Stimulated activated CD4-positive, alpha-beta T cell treated with anti-CD3 and anti-CD28 coated beads, Interleukin-12 subunit alpha, Interleukin-12 subunit beta, amount 100 ng/mL, for 48 hours (primary cell): ENCODE data around the gene RPL18.
"Not testable (repeated sequence)": the region's sequence is repeated elsewhere in the genome, so short reads cannot be mapped to it uniquely, and the experiment has no call there.

Source experiments
- DNase-seq, 3 donors: peaks; one replicate each; pipeline ENCODE4 v3.0.0-alpha.2; 2020; ENCODE audit warnings: low read depth in 2 of 3, low spot score in 1 of 3

Gene RPL18

GRCh38 chr19:48618916-48619691 is at the start of gene RPL18, which contains the start of gene SPHK2:
RPL18 (minus strand) TSS chr19:48619178; CDS start chr19:48619143, 35 bp downstream.
SPHK2 (plus strand) TSS chr19:48619506; CDS start chr19:48620515, 1,009 bp downstream.
- DNase-seq, result peak; percentile 89 to 94 (median 92)

GRCh38 chr19:48668761-48669160 is 49.8 kb upstream of the RPL18 start:
- DNase-seq, result no peak

DNA sequence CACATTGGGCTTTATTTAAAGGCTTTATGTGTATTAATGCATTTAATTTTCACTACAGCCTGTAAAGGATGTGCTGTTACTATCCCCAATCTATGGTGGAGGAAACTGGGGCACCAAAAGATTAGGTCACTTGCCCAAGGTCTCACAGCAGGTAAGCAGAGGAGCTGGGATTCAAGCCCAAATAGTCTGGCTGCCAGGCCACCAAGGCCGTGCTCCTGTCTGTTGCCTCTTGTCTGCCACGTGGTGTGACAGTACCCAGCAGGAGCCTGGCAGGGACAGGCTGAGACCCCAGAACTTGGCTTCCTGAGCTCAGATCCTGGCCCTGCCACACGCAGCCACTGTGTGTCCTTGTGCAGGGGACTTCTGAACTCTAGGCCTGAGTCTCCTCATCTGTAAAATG is 49.4 kb upstream of the RPL18 start:
- DNase-seq, result no peak

DNA sequence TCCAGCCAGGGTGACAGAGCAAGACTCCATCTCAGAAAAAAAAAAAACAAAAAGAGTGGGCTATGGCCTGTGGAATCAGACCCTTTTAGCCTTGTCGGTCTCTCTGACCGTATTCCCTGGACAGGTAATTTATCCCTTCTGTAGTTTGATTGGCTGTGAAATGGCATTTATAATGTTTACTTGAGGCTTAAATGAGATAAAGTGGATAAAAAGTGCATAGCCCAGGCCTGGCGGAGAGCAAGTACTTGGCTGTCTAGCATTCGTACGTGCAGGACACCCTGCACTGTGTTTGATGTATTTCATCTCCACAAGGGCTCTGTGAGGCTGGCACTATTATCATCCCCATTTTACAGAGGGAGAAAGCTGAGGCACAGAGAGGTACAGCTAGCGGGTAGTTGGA is 46.8 kb upstream of the RPL18 start:
- no peak for DNase-seq

DNA sequence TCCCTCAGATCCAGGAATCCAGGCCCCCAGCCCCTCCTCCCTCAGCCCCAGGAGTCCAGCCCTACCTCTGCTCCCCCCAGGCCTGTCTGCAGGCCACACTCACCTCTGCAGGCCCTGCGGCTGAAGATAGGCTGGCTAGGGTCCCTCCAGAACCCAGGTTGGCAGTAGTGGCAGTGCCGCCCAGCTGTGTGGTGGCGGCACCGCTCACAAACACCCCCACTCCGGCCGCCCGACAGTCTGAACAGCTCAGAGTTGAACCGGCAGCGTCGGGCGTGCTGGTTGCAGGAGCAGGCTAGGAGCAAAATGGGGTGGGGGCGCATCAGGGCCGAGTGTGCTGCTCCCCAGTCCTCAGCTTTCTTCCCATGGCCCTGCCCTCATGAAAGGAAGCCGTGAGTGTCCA is 45.5 kb upstream of the RPL18 start:
- DNase-seq, result no peak

DNA sequence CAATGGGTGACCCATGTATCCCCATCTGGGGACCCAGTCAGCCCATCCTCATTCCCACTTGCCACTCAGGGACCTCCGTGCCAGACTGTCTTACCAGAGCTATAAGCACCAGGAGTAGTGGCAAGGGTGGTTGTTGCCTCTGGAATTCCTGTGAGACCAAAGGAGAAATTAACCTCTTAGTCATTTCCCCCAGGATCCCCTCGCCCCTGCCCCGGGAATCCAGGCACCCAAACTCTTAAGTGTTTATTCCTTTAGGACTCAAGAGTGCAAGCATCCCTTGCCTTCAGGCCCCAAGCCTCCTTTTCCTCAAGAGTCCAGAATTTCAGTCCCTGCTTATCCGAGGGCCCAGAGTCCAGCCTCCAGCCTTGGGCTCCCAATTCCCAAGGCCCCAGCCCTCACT is 44.7 kb upstream of the RPL18 start:
- DNase-seq, result no peak

GRCh38 chr19:48661711-48662090 is 42.7 kb upstream of the RPL18 start:
- DNase-seq, result no peak

GRCh38 chr19:48660852-48661710 is 42.1 kb upstream of the RPL18 start:
- DNase-seq, result peak; percentile 75 to 87 (median 75)

DNA sequence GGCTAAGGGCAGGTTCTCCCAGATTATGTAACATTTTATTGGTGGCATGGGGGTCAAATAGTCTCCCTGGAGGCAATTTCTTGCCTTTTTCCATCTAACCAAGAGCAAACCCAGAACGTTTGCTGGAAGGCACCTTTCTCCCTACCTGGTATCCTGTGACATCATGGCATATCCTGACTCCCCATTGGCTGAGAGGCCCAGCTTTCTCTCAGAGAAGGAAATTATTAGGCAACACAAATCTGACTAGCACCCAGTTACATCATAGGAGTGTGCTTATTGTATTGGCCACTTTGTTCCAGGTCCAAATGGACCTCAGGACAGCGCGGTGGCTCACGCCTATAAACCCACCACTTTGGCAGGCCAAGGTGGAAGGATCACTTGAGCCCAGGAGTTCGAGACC is 40.8 kb upstream of the RPL18 start:
- DNase-seq, result no peak

DNA sequence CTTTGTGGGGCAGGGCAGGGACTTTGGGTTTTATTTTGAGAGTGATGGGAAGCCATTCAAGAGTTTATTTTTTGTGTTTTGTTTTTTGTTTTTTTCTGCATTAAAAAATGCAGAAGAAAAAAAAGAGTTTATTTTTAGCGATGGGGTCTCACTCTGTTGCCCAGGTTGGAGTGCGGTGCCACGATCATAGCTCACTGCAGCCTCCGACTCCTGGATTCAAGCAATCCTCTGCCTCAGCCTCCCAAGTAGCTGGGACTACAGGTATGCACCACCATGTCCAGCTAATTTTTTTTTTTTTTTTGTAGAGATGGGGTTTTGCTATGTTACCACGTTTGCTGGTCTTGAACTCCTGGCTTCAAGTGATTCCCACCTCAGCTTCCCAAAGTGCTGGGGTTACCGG is 39.5 kb upstream of the RPL18 start:
- DNase-seq, result no peak

- not testable (repeated sequence) for DNase-seq
Observed at GRCh38 chr19:48657828-48658227, 38.9 kb upstream of the RPL18 start.

DNA sequence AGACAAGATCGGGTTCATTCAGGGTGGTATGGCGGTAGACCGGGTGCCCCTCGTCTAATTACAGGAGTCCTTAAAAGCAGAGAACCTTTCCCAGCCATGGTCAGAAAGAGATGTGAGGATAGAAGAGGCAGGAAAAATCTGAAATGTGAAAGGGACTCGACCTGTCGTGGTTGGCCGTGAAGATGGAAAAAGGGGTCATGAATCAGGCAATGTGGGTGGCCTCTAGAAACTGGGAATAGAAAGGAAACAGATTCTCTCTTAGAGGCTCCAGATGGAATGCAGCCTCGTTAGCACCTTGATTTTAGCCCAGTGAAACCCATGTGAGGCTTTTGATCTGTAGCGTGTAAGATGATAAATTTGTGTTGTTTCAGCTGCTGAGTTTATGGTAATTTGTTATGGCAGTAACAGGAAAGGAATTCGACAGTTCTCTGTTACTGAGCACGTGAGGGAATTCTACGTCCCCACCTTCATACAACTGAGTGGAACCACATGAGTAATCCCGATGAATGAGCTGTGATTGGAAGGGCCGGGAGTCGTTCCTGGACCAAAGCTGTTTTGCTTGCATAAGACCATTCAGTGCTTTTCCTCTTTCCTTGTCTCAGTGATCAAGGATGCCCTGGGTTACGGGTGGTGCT is 38.0 kb upstream of the RPL18 start:
- DNase-seq, result no peak

DNA sequence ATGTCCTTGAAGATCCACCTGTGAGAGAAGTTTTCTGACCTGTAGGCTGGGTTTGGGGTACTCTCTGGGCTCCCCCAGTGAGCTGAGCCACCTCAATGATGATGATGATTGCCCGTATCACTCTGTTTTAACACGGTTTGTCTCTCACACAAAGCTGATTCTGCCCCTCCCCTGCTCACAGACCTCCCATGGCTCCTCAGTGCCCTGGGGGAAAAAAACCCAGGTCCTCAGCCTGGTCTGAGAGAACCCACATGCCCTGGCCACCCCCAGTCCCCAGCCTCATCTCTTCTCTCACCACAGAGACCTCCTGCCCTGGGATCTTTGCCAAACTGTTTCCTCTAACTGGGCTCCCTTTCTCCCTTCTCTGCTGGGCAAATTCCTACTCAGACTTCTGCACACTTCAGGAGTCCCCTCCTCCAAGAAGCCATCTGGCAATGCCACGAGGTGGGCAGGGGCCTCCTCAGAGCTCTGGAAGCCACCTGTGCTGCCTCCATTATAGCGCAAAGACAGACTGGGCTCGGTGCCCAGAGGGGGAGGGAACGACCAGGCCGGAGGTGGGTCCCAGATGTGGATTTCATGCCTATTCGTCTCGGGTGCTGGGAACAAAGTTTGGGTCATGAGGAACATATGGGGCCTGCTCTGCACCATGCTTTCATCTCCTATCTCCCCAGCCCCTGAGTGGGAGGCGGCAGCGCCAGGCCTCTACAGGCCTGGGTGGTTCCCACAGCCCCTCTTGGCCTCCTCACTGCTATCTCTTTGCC is 35.5 kb upstream of the RPL18 start:
- no peak for DNase-seq

GRCh38 chr19:48651683-48652048 is 32.7 kb upstream of the RPL18 start:
- no peak for DNase-seq

GRCh38 chr19:48650974-48651682 is 32.1 kb upstream of the RPL18 start:
- DNase-seq, result no peak

- DNase-seq, result no peak
Observed at GRCh38 chr19:48648134-48648533, 29.2 kb upstream of the RPL18 start.

GRCh38 chr19:48646722-48647216 is 27.8 kb upstream of the RPL18 start:
- no peak for DNase-seq

DNA sequence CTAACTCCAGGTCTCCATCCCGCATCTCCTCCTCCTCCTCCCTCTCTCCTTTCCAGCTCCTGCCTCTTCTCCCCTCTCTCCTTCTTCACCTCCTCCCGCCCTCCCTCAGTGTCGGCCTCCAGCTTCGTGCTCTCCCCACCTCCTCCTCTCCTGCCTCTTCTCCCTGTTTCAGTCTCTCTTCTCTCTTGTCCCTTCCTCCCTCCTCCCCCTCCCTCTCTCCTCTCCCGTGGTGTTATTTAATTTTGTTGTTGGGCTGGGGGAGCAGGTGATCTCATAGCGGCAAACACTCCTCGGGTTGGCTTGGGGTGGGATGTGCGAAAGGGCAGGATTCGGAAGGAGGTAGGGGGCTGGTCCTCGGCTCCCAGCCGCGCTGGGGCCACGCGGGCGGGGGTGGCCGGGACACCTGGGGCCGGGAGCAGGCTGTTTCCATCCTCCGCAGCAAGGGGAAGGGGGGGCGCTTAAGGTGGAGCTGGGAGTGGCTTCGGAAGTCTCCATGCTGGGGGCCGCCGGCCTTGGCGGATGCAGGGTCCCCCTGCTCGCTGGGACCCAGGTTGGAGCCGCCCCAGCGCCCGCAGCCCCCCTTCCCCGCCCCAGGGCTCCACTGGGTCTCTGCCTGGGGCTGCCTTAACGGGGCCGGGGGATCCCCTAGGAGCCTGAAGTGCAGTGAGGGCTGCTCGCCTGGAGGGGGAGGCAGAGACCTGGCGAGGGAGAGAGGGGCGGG is 27.2 kb upstream of the RPL18 start, which contains the start of gene CA11:
Gene CA11 (minus strand): TSS at position 187 of the 721 bp plus-strand sequence. CDS start 555 bp downstream, outside the sequence.
- peak; percentile 85 to 88 (median 88) for DNase-seq

- DNase-seq, result no peak
Observed at GRCh38 chr19:48645620-48646000, 26.6 kb upstream of the RPL18 start.
